A673 (cell line): ENCODE results near the gene SEMA6D. TPM values are rescaled to one million over a fixed set of nuclear protein-coding genes. Genes with fewer than 3 reads are reported as not detected.

Source experiments
- BruUV-seq: library from RNA; stranded (reverse); fragments of 400-500 nt; replicated peaks from 2 replicates; lab custom pipeline; 2021; lab: Mats Ljungman, UMichigan
- CTCF ChIA-PET: fragments of 300-600 bp; sonication (Branson Sonifier 250); formaldehyde crosslinking; loops from one replicate; lab custom pipeline; 2022; ENCODE audit warnings: antibody characterized with exemption; lab: Charles Lee
- POLR2A ChIA-PET: fragments of 300-600 bp; sonication (Branson Sonifier 250); formaldehyde crosslinking; loops from one replicate; lab custom pipeline; 2022; ENCODE audit warnings: antibody characterized with exemption; ENCODE audit not compliant: low non-redundant PET; lab: Charles Lee
- DNase-seq: peaks from one replicate; pipeline ENCODE4 v3.0.0-alpha.2; 2015; ENCODE audit warnings: low spot score
- H3K27ac ChIP-seq: fragments of 200-600 bp; sonication (generic); 2 replicates; pipeline ENCODE4 v1.5.1; 2016; ENCODE audit warnings: mixed run types, low read depth, mild to moderate bottlenecking, mixed read lengths, antibody characterized with exemption, low read length; ENCODE audit not compliant: poor library complexity, severe bottlenecking
- H3K27me3 ChIP-seq: fragments of 200-600 bp; sonication (generic); replicated peaks from 2 replicates; pipeline ENCODE4 v1.6.1; 2017; ENCODE audit warnings: mixed run types, low read depth, mild to moderate bottlenecking, mixed read lengths, antibody characterized with exemption, low read length; ENCODE audit not compliant: insufficient read depth, poor library complexity
- H3K36me3 ChIP-seq: fragments of 200-600 bp; sonication (generic); 2 replicates; pipeline ENCODE4 v1.6.1; 2016; ENCODE audit warnings: mixed run types, mild to moderate bottlenecking, mixed read lengths, antibody characterized with exemption, low read length; ENCODE audit not compliant: insufficient read depth, poor library complexity, severe bottlenecking
- H3K4me1 ChIP-seq: fragments of 200-600 bp; sonication (generic); 2 replicates; pipeline ENCODE4 v1.6.1; 2017; ENCODE audit warnings: mixed run types, mild to moderate bottlenecking, mixed read lengths, antibody characterized with exemption, low read length; ENCODE audit not compliant: insufficient read depth, poor library complexity, severe bottlenecking
- H3K4me3 ChIP-seq: fragments of 200-600 bp; sonication (generic); 2 replicates; pipeline ENCODE4 v1.5.1; 2016; ENCODE audit warnings: low read depth, mixed run types, mild to moderate bottlenecking, mixed read lengths, low read length; ENCODE audit not compliant: poor library complexity, severe bottlenecking
- H3K9me3 ChIP-seq: fragments of 200-600 bp; sonication (generic); 2 replicates; pipeline ENCODE4 v1.6.1; 2016; ENCODE audit warnings: mixed run types, low read depth, mild to moderate bottlenecking, mixed read lengths, antibody characterized with exemption, low read length; ENCODE audit not compliant: poor library complexity, severe bottlenecking
- CTCF ChIP-seq: fragments of 300-800, 200-600 bp; sonication (generic); conservative IDR thresholded peaks from 2 replicates; pipeline ENCODE4 v1.5.1; 2017; ENCODE audit warnings: low read depth, mild to moderate bottlenecking, antibody characterized with exemption, low read length, moderate library complexity, mixed read lengths
- EZH2 ChIP-seq: fragments of 200-600 bp; sonication (generic); IDR thresholded peaks from 2 replicates; pipeline ENCODE4 v1.6.1; 2017; ENCODE audit warnings: borderline replicate concordance, low read depth, mild to moderate bottlenecking, mixed read lengths, antibody characterized with exemption, low read length; ENCODE audit not compliant: poor library complexity, severe bottlenecking
- intact Hi-C: fragments of 100-400 bp; cut with micrococcal nuclease; formaldehyde crosslinking; loops from one replicate; pipeline ENCODE4 v1.10.0; 2022; ENCODE audit not compliant: unreplicated experiment
- total RNA-seq: library from RNA; stranded (reverse); gene quantifications from 2 replicates; pipeline ENCODE4 v1.2.3, GENCODE V29; 2021

SEMA6D gene
- total RNA-seq, 1 experiment from 2014 or later = 11.0 TPM

- Histone ChIP-seq H3K36me3 (no peaks in the 10 kb centered on the region), H3K9me3 (peaks cover 22% of the 10 kb centered on the region)
- POLR2A ChIA-PET = interaction anchor here (0.7 kb wide), 1 partner anchor 34 kb away, joined by 3 read pairs; no protein-coding TSS in a partner anchor
Observed at GRCh38 chr15:47757331-47757730, 40.0 kb downstream of the SEMA6D start.

GRCh38 chr15:47762621-47763020, 45.3 kb downstream of the SEMA6D start:
- H3K27ac ChIP-seq = no peak overlapping the region
- TF ChIP-seq CTCF (no peak), EZH2 (no peak)
- H3K4me1 ChIP-seq = peaks cover 3% of the 10 kb centered on the region
- H3K9me3 ChIP-seq = no peaks in the 10 kb centered on the region
- intact Hi-C loops = no loop called here
- peaks cover 12% of the 10 kb centered on the region for H3K36me3 ChIP-seq
- ChIA-PET CTCF (no interaction called here), POLR2A (no interaction called here)
- no peaks in the 10 kb centered on the region for H3K27me3 ChIP-seq
- H3K4me3 ChIP-seq = no peak overlapping the region
- DNase-seq = no peak
- BruUV-seq = no TSS peak

More at GRCh38 chr15:47757331-47757730, 40.0 kb downstream of the SEMA6D start:
- no peak for DNase-seq
- Histone ChIP-seq H3K27ac (peak overlapping the region; percentile 14), H3K4me1 (peaks cover 14% of the 10 kb centered on the region), H3K27me3 (no peaks in the 10 kb centered on the region), H3K4me3 (no peak overlapping the region)
- CTCF ChIA-PET = interaction anchor here (0.6 kb wide), 2 partner anchors 18 to 20 kb away, joined by 5 to 6 read pairs; no protein-coding TSS in a partner anchor
- intact Hi-C loops = no loop called here
- TF ChIP-seq CTCF (no peak), EZH2 (no peak)
- TSS peak; percentile 49 for BruUV-seq

GRCh38 chr15:47764666-47765065, 47.4 kb downstream of the SEMA6D start:
- DNase-seq = no peak
- no peaks in the 10 kb centered on the region for H3K4me1 ChIP-seq
- ChIA-PET CTCF (no interaction called here), POLR2A (no interaction called here)
- intact Hi-C loops = no loop called here
- no peaks in the 10 kb centered on the region for H3K27me3 ChIP-seq
- TF ChIP-seq CTCF (no peak), EZH2 (no peak)
- peaks cover 12% of the 10 kb centered on the region for H3K36me3 ChIP-seq
- BruUV-seq = no TSS peak
- no peak overlapping the region for H3K27ac ChIP-seq
- H3K4me3 ChIP-seq = no peak overlapping the region
- no peaks in the 10 kb centered on the region for H3K9me3 ChIP-seq
